ENCODE data around the gene YEATS2.
"Not testable (repeated sequence)": the region's sequence is repeated elsewhere in the genome, so short reads cannot be mapped to it uniquely, and the experiment has no call there.

The YEATS2 gene

DNA sequence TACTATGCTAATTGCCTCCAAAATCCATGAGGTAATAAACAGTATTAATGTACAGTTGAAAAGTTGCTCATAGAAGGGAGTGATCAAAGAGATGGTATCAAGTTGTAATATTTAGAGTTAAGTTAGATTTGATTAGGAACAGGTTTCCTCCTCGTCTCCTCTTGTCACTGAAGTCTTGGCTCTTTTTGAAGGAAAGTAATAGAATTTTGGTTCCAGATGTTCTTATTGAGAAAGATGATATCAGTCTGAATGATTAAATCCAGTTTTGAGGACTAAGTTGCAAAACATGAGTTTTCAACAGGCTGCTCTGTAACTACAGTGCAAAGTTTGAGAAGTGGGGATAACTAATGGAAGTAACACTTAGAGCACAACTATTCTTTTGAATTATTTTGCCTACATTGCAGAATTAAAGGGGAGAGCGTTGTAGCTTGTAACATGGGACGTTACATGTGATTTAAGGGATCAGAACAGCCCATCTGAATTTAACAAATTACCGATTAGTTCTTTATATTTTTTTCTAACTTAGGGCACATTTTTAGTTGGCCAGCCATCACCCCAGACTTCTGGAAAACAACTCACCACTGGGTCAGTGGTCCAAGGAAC is 79.5 kb downstream of the YEATS2 start:
- Mint-ChIP-seq H3K27me3 (ENCODE audit: low read depth) (no peaks in the 10 kb centered on the region), H3K4me1 (ENCODE audit: low read depth) (no peaks in the 10 kb centered on the region)

DNA sequence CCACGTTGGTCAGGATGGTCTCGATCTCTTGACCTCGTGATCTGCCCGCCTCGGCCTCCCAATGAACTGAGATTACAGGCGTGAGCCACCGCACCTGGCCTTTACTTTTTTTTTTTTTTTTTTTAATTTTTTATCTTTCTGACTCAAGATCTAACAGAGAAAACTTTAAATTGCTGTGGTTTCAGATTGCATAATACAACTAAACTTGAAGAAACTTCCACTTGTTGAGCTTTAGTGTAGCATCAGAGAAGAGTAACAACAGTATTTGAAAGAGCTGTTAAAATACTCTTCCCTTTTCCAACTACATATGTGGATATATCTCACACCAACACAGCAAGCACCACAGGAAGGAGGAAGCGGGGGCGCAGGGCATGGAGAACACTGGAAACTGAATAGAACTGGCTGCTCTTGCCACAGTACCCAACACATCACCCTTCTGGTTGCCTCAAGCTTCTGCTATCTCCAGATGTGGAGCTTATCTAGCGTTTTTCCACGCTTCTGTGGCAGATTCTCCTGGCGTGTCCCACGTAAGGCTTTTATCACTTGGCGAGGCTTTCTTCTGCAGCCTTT is 82.4 kb downstream of the YEATS2 start:
- no peak overlapping the region for H3K4me3 Mint-ChIP-seq
- no peaks in the 10 kb centered on the region for H3K9me3 Mint-ChIP-seq
- H3K27ac Mint-ChIP-seq = no peak overlapping the region
- no peaks in the 10 kb centered on the region for H3K4me1 Mint-ChIP-seq (ENCODE audit: low read depth)
- H3K27me3 Mint-ChIP-seq (ENCODE audit: low read depth) = no peaks in the 10 kb centered on the region
- peaks cover 61% of the 10 kb centered on the region for H3K36me3 Mint-ChIP-seq (ENCODE audit: low read depth)

More for the DNA sequence above, 79.5 kb downstream of the YEATS2 start:
- H3K9me3 Mint-ChIP-seq = no peaks in the 10 kb centered on the region
- no peak overlapping the region for H3K4me3 Mint-ChIP-seq
- H3K27ac Mint-ChIP-seq = no peak overlapping the region
- peaks cover 62% of the 10 kb centered on the region for H3K36me3 Mint-ChIP-seq (ENCODE audit: low read depth)

GRCh38 chr3:183781246-183781645 is 83.6 kb downstream of the YEATS2 start:
- Mint-ChIP-seq H3K9me3 (no peaks in the 10 kb centered on the region), H3K27me3 (ENCODE audit: low read depth) (no peaks in the 10 kb centered on the region), H3K4me3 (no peak overlapping the region), H3K27ac (no peak overlapping the region), H3K4me1 (ENCODE audit: low read depth) (no peaks in the 10 kb centered on the region), H3K36me3 (ENCODE audit: low read depth) (peaks cover 58% of the 10 kb centered on the region)

DNA sequence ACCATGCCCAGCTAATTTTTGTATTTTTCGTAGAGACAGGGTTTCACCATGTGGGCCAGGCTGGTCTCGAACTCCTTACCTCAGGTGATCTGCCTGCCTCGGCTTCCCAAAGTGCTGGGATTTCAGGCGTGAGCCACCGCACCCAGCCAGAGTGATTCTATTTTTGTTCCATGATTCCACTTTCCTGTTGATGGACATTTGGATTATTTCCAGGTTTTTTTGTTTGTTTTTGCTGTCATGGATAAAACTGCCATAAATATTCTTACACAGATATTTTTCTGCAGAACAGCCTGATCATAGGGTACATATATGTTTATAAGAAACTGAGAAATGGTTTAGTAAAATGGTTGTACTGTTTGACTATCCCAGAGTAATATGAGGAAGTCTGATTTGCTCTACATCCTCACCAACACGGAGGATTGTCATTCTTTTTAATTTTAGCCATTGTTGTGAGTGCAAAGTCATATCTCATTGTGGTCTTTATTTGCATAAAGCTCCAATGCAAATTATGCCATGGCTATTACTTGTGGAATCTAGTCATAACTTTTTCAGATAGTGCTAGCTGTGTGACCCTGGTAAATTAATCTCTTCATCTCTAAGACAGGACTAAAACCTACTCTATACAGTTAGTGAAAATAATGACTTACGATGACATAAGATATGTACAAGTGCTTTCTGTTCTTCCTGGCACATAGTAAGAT is 85.1 kb downstream of the YEATS2 start:
- Mint-ChIP-seq H3K36me3 (ENCODE audit: low read depth) (peaks cover 55% of the 10 kb centered on the region), H3K4me1 (ENCODE audit: low read depth) (no peaks in the 10 kb centered on the region), H3K27me3 (ENCODE audit: low read depth) (no peaks in the 10 kb centered on the region), H3K27ac (no peak overlapping the region), H3K4me3 (no peak overlapping the region), H3K9me3 (no peaks in the 10 kb centered on the region)

GRCh38 chr3:183784503-183784902 is 86.9 kb downstream of the YEATS2 start:
- not testable (repeated sequence) for H3K27ac Mint-ChIP-seq; H3K9me3 Mint-ChIP-seq; H3K27me3 Mint-ChIP-seq (ENCODE audit: low read depth); H3K4me3 Mint-ChIP-seq; H3K4me1 Mint-ChIP-seq (ENCODE audit: low read depth)
- peaks cover 48% of the 10 kb centered on the region for H3K36me3 Mint-ChIP-seq (ENCODE audit: low read depth)

DNA sequence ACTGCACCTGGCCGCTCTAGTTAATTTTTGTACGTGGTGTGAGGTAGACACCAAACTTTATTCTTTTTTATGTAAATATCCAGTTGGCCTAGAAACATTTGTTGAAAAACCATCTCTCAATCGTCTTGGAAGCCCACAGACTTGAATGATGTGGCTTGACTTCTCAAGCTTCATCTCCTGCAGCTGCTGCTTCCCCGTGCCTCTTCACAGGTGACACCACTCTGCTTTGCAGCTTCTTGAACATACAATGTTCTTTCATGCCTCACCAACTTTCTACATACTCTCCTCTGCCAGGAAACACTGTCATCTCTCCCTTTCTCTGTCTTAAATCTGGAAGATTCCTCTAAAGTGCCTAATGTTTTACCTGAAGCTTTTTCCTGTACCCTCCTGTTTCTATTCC is 92.2 kb downstream of the YEATS2 start:
- H3K27ac Mint-ChIP-seq = no peak overlapping the region
- H3K9me3 Mint-ChIP-seq = no peaks in the 10 kb centered on the region
- no peak overlapping the region for H3K4me3 Mint-ChIP-seq
- H3K4me1 Mint-ChIP-seq (ENCODE audit: low read depth) = peaks cover 8% of the 10 kb centered on the region
- no peaks in the 10 kb centered on the region for H3K27me3 Mint-ChIP-seq (ENCODE audit: low read depth)
- H3K36me3 Mint-ChIP-seq (ENCODE audit: low read depth) = peaks cover 40% of the 10 kb centered on the region

GRCh38 chr3:183790700-183791099 is 93.1 kb downstream of the YEATS2 start:
- H3K36me3 Mint-ChIP-seq (ENCODE audit: low read depth) = peaks cover 39% of the 10 kb centered on the region
- H3K4me3 Mint-ChIP-seq = no peak overlapping the region
- no peaks in the 10 kb centered on the region for H3K9me3 Mint-ChIP-seq
- H3K27me3 Mint-ChIP-seq (ENCODE audit: low read depth) = no peaks in the 10 kb centered on the region
- peaks cover 8% of the 10 kb centered on the region for H3K4me1 Mint-ChIP-seq (ENCODE audit: low read depth)
- no peak overlapping the region for H3K27ac Mint-ChIP-seq

GRCh38 chr3:183792976-183793375 is 95.4 kb downstream of the YEATS2 start:
- Mint-ChIP-seq H3K4me3 (no peak overlapping the region), H3K27ac (no peak overlapping the region), H3K36me3 (ENCODE audit: low read depth) (peaks cover 31% of the 10 kb centered on the region), H3K4me1 (ENCODE audit: low read depth) (peaks cover 8% of the 10 kb centered on the region), H3K9me3 (no peaks in the 10 kb centered on the region), H3K27me3 (ENCODE audit: low read depth) (no peaks in the 10 kb centered on the region)

DNA sequence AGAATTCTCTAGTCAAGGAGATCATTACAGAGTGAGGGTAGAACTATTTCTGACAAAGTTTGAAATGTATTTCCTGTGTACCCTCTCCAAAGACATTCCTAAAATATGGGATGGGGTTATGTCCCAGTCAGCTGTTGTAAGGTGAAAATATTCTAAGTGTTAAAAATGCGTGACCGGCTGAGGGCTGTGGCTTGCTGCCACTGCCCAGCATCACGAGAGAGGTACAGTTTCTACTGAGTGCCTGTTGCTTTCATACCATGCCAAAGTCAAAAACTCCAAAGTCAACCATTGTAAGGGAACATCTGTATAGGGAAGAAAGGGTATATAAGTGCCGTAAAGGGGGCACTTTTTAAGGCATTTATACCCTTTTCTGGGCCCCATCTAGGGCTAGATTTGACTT is 96.9 kb downstream of the YEATS2 start:
- Mint-ChIP-seq H3K27ac (peak overlapping the region; percentile 59), H3K4me1 (ENCODE audit: low read depth) (peaks cover 5% of the 10 kb centered on the region), H3K36me3 (ENCODE audit: low read depth) (peaks cover 40% of the 10 kb centered on the region), H3K9me3 (no peaks in the 10 kb centered on the region), H3K27me3 (ENCODE audit: low read depth) (no peaks in the 10 kb centered on the region), H3K4me3 (no peak overlapping the region)

DNA sequence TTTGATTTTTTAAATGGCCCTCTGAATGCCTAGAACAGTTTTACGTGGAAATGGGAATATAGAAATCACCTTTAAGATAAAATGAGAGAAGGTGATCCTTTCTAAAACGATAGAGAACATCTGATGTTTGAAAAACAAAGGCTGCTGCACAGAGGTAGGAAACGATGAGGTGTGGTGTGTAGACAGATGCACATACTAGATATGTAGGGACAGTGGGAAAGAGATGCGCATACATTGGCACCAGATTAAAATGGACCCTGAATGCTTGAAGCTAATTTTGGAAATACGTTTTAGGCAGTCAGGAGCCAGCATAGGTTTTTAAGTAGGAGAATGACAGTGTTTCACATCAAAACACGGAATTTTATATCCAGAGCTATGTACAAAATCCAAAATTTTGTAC is 98.8 kb downstream of the YEATS2 start:
- no peaks in the 10 kb centered on the region for H3K9me3 Mint-ChIP-seq
- no peak overlapping the region for H3K27ac Mint-ChIP-seq
- H3K4me3 Mint-ChIP-seq = no peak overlapping the region
- H3K27me3 Mint-ChIP-seq (ENCODE audit: low read depth) = no peaks in the 10 kb centered on the region
- peaks cover 42% of the 10 kb centered on the region for H3K36me3 Mint-ChIP-seq (ENCODE audit: low read depth)
- H3K4me1 Mint-ChIP-seq (ENCODE audit: low read depth) = no peaks in the 10 kb centered on the region

DNA sequence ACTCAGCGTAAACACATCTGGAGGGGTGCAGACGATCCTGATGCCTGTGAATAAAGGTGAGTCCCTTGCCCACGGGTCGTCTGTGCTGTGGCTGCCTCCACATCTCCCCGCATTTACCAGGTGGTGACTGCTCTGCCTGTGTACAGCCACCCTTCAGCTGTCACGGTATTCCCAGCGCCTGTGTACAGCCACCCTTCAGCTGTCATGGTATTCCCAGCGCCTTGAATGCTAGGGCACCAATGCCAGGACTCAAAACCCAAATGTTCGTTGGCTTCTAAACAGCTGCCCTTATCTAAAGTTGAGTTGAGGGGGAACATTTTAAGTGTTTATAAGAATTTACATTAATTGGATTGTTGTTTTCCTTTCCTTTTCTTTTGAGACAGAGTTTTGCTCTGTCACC is 100.4 kb downstream of the YEATS2 start:
- Mint-ChIP-seq H3K4me3 (no peak overlapping the region), H3K4me1 (ENCODE audit: low read depth) (no peaks in the 10 kb centered on the region), H3K36me3 (ENCODE audit: low read depth) (peaks cover 49% of the 10 kb centered on the region), H3K27me3 (ENCODE audit: low read depth) (no peaks in the 10 kb centered on the region), H3K9me3 (no peaks in the 10 kb centered on the region), H3K27ac (no peak overlapping the region)

GRCh38 chr3:183799461-183799860 is 101.9 kb downstream of the YEATS2 start:
- no peaks in the 10 kb centered on the region for H3K9me3 Mint-ChIP-seq
- no peak overlapping the region for H3K27ac Mint-ChIP-seq
- no peaks in the 10 kb centered on the region for H3K27me3 Mint-ChIP-seq (ENCODE audit: low read depth)
- no peaks in the 10 kb centered on the region for H3K4me1 Mint-ChIP-seq (ENCODE audit: low read depth)
- peaks cover 50% of the 10 kb centered on the region for H3K36me3 Mint-ChIP-seq (ENCODE audit: low read depth)
- no peak overlapping the region for H3K4me3 Mint-ChIP-seq

DNA sequence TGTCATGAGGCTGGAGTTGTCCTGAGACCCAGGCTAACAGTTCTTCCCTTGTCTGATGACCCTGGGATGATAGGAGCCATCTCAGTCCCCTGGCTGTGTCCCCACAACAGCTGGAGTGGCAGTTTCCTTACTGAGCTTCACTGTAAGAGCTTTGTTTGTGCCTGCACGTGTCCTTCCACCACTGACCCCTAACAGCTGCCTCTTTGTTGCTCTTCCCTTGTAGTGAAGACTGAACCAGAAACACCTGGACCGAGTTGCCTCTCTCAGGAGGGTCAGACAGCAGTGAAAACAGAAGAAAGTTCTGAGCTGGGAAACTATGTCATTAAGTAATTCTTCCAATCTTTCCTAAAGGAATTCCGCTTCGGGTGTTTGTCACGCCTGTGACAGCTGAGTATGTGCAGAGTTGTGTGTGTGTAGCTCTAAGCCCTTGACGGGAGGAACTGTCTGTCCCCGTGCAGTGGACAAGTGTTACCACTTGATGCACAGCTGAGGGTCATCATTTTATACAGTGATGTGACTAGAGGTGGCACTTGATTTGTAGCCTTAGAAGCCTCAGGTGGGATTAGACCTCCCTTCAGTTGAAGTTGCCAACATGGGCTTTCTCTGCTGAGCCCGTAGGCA is 102.8 kb downstream of the YEATS2 start:
- no peak overlapping the region for H3K27ac Mint-ChIP-seq

GRCh38 chr3:183801601-183802000 is 104.0 kb downstream of the YEATS2 start:
- H3K4me3 Mint-ChIP-seq = no peak overlapping the region
- no peaks in the 10 kb centered on the region for H3K27me3 Mint-ChIP-seq (ENCODE audit: low read depth)
- H3K9me3 Mint-ChIP-seq = no peaks in the 10 kb centered on the region
- H3K36me3 Mint-ChIP-seq (ENCODE audit: low read depth) = peaks cover 53% of the 10 kb centered on the region
- no peak overlapping the region for H3K27ac Mint-ChIP-seq
- H3K4me1 Mint-ChIP-seq (ENCODE audit: low read depth) = no peaks in the 10 kb centered on the region

More for the DNA sequence above, 102.8 kb downstream of the YEATS2 start:
- H3K9me3 Mint-ChIP-seq = no peaks in the 10 kb centered on the region
- H3K27me3 Mint-ChIP-seq (ENCODE audit: low read depth) = no peaks in the 10 kb centered on the region
- H3K4me3 Mint-ChIP-seq = no peak overlapping the region
- no peaks in the 10 kb centered on the region for H3K4me1 Mint-ChIP-seq (ENCODE audit: low read depth)
- H3K36me3 Mint-ChIP-seq (ENCODE audit: low read depth) = peaks cover 52% of the 10 kb centered on the region

DNA sequence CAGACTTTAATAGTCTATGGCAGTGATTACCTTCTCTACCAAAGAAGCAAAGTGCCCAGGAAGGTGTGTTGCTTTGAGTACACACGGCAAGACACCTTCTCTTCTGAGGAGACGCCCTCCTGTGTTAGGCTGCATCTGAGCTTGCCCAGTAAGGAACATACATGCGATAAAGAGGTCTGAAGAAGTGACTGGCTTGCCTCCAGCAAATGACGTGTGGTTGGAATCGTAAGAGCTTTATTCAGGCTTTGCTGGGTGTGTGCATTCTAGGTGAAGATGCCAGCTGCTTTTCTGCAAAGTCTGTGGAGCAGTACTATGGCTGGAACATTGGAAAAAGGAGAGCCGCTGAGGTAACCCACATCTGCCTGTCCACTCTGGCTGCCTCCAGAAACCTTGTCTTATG is 105.4 kb downstream of the YEATS2 start:
- Mint-ChIP-seq H3K27me3 (ENCODE audit: low read depth) (no peaks in the 10 kb centered on the region), H3K36me3 (ENCODE audit: low read depth) (peaks cover 61% of the 10 kb centered on the region), H3K9me3 (no peaks in the 10 kb centered on the region), H3K4me3 (no peak overlapping the region), H3K4me1 (ENCODE audit: low read depth) (no peaks in the 10 kb centered on the region), H3K27ac (no peak overlapping the region)

All from T-helper 1 cell treated with Interleukin-12 subunit alpha and Interleukin-12 subunit beta and Interleukin-4 antibody, amounts not matched to agents 30 μg/mL and 1 μg/mL, for 36 hours (primary cell).